Smooth muscle cell (in vitro differentiated cells): ENCODE measurements around the gene PIN1. TPM values are rescaled to one million over a fixed set of nuclear protein-coding genes. Genes with fewer than 3 reads are reported as not detected.

Experiments
- DNase-seq: peaks from one replicate; lab custom pipeline; 2025; ENCODE audit not compliant: unreplicated experiment; lab: John Stamatoyannopoulos, UW
- H2AFZ ChIP-seq: fragments of 200-600 bp; sonication (generic); 2 replicates; pipeline ENCODE4 v1.6.0; 2016; ENCODE audit warnings: antibody characterized with exemption, low read depth, mild to moderate bottlenecking
- H3F3A ChIP-seq: fragments of 200-600 bp; sonication (generic); 2 replicates; pipeline ENCODE4 v1.6.0; 2017; ENCODE audit warnings: antibody characterized with exemption, low read depth
- H3K27ac ChIP-seq: fragments of 200-600 bp; sonication (generic); 2 replicates; pipeline ENCODE4 v1.5.1; 2016; ENCODE audit warnings: low read depth, mild to moderate bottlenecking
- H3K27me3 ChIP-seq: fragments of 200-600 bp; sonication (generic); 2 replicates; pipeline ENCODE4 v1.6.1; 2016; ENCODE audit warnings: low read depth, mild to moderate bottlenecking
- H3K36me3 ChIP-seq: fragments of 200-600 bp; sonication (generic); 2 replicates; pipeline ENCODE4 v1.5.1; 2016; ENCODE audit warnings: low read depth
- H3K4me1 ChIP-seq: fragments of 200-600 bp; sonication (generic); 2 replicates; pipeline ENCODE4 v1.5.1; 2016; ENCODE audit warnings: low read depth
- H3K4me2 ChIP-seq: fragments of 200-600 bp; sonication (generic); 2 replicates; pipeline ENCODE4 v1.6.0; 2016; ENCODE audit warnings: mild to moderate bottlenecking
- H3K4me3 ChIP-seq: fragments of 200-600 bp; sonication (generic); 2 replicates; pipeline ENCODE4 v1.5.1; 2016; ENCODE audit warnings: mild to moderate bottlenecking
- H3K79me2 ChIP-seq: fragments of 200-600 bp; sonication (generic); 2 replicates; pipeline ENCODE4 v1.6.0; 2016; ENCODE audit warnings: low read depth, mild to moderate bottlenecking
- H3K9ac ChIP-seq: fragments of 200-600 bp; sonication (generic); 2 replicates; pipeline ENCODE4 v1.6.0; 2016; ENCODE audit warnings: low read depth
- H3K9me3 ChIP-seq: fragments of 200-600 bp; sonication (generic); replicated peaks from 2 replicates; pipeline ENCODE4 v1.5.1; 2016; ENCODE audit warnings: low read depth
- H4K20me1 ChIP-seq: fragments of 200-600 bp; sonication (generic); 2 replicates; pipeline ENCODE4 v1.6.0; 2016; ENCODE audit warnings: low read depth
- CTCF ChIP-seq: fragments of 200-600 bp; sonication (generic); IDR thresholded peaks from 2 replicates; pipeline ENCODE4 v1.5.1; 2017; ENCODE audit warnings: borderline replicate concordance, mild to moderate bottlenecking, antibody characterized with exemption; ENCODE audit not compliant: insufficient read depth, poor library complexity, severe bottlenecking
- WGBS: methylation state at CpG from one replicate; pipeline ENCODE4 v1.1.7; 2016; ENCODE audit warnings: low lambda C conversion rate; 5-methylcytosine and 5-hydroxymethylcytosine counted together
- polyA plus RNA-seq: library from polyadenylated mRNA; unstranded; fragments of >200 nt; fragmentation: Nextera tagmentation; extraction: Ambion mirVana; gene quantifications from 2 replicates; pipeline ENCODE4 v1.2.1, GENCODE V29; 2016
- total RNA-seq: library from RNA; depleted of rRNA; stranded (reverse); fragments of >200 nt; gene quantifications from 2 replicates; pipeline ENCODE4 v1.2.3, GENCODE V29; 2014

The PIN1 gene
- total and polyA plus RNA-seq, 2 experiments from 2014 or later = 68.0 to 127 TPM

DNA sequence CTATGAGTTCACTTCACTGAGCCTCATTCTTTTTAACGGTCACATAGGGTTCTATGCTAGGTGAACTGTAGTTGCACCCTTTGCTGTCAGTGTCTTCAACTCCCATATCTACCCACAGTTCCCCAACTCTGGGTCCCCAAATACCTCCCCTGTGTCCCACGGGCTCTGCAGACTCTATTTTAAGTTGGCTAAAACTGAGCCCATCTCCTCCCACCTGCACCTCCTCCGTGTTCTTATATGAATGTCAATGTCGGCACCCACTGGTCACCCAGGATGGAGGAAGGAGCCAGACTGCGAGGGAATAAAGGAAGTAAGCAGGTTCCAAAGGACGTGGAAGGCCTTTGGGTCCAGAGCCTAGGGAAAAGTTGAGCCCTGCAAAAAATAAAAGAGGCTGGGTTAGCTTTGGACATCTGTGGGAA is 802 bp upstream of the PIN1 start:
- Histone ChIP-seq H3K9me3 (no peaks in the 10 kb centered on the region), H3K27ac (no peak overlapping the region), H3K36me3 (no peaks in the 10 kb centered on the region), H3K27me3 (no peaks in the 10 kb centered on the region), H3K4me3 (peak overlapping the region; percentile 77), H3K9ac (no peak overlapping the region), H4K20me1 (peaks cover 8% of the 10 kb centered on the region), H3K4me1 (peaks cover 6% of the 10 kb centered on the region), H3K79me2 (peaks cover 41% of the 10 kb centered on the region), H3F3A (peaks cover 2% of the 10 kb centered on the region), H3K4me2 (no peak overlapping the region), H2AFZ (no peak overlapping the region)
- TF ChIP-seq CTCF = no peak
- 76% methylated on average over 6 of the region's 6 CpGs for WGBS
- no peak for DNase-seq

- Histone ChIP-seq H3K9me3 (no peaks in the 10 kb centered on the region), H3K36me3 (no peaks in the 10 kb centered on the region), H3K4me2 (peak overlapping the region; percentile 100), H3K27ac (no peak overlapping the region), H4K20me1 (no peaks in the 10 kb centered on the region), H3K27me3 (no peaks in the 10 kb centered on the region), H3K9ac (peak overlapping the region; percentile 75), H3F3A (peaks cover 2% of the 10 kb centered on the region), H3K79me2 (peaks cover 30% of the 10 kb centered on the region), H2AFZ (no peak overlapping the region), H3K4me1 (peaks cover 6% of the 10 kb centered on the region), H3K4me3 (peak overlapping the region; percentile 77)
- DNase-seq = no peak
- 16% methylated on average over 9 of the region's 28 CpGs for WGBS
- TF ChIP-seq CTCF = no peak
These were observed 410 bp downstream of the PIN1 start for GRCh38 chr19:9835507-9835949.

GRCh38 chr19:9836021-9836420 is 903 bp downstream of the PIN1 start:
- H3K27me3 ChIP-seq = no peaks in the 10 kb centered on the region
- H3K9me3 ChIP-seq = no peaks in the 10 kb centered on the region
- no peak for TF ChIP-seq CTCF
- no peaks in the 10 kb centered on the region for H3K36me3 ChIP-seq
- peak overlapping the region; percentile 75 for H3K9ac ChIP-seq
- WGBS = 33% methylated on average over 5 of the region's 5 CpGs
- H3K27ac ChIP-seq = no peak overlapping the region
- H3K4me2 ChIP-seq = peak overlapping the region; percentile 100
- no peak overlapping the region for H2AFZ ChIP-seq
- peak overlapping the region; percentile 77 for H3K4me3 ChIP-seq
- peaks cover 25% of the 10 kb centered on the region for H3K79me2 ChIP-seq
- DNase-seq = no peak
- H3F3A ChIP-seq = peaks cover 2% of the 10 kb centered on the region
- H4K20me1 ChIP-seq = no peaks in the 10 kb centered on the region
- peaks cover 6% of the 10 kb centered on the region for H3K4me1 ChIP-seq

- H3F3A ChIP-seq = peaks cover 2% of the 10 kb centered on the region
- no peak overlapping the region for H3K4me2 ChIP-seq
- H3K27ac ChIP-seq = no peak overlapping the region
- no peaks in the 10 kb centered on the region for H3K27me3 ChIP-seq
- H3K4me3 ChIP-seq = no peak overlapping the region
- no peak overlapping the region for H2AFZ ChIP-seq
- DNase-seq = no peak
- WGBS = over 99% methylated on average over 15 of the region's 15 CpGs
- H3K36me3 ChIP-seq = no peaks in the 10 kb centered on the region
- H3K4me1 ChIP-seq = peaks cover 6% of the 10 kb centered on the region
- H3K9ac ChIP-seq = no peak overlapping the region
- H3K79me2 ChIP-seq = peaks cover 17% of the 10 kb centered on the region
- H4K20me1 ChIP-seq = no peaks in the 10 kb centered on the region
- H3K9me3 ChIP-seq = no peaks in the 10 kb centered on the region
- no peak for TF ChIP-seq CTCF
These were observed 3.2 kb downstream of the PIN1 start for GRCh38 chr19:9838324-9838723.
